A549 (cell line): ENCODE data around the gene RAX2.

Experiments used
- CBX8 ChIP-seq: fragments of 200-600 bp; sonication (generic); IDR thresholded peaks from 2 replicates; pipeline ENCODE4 v1.6.1; 2016
- CTCF ChIP-seq: fragments of >200 bp; sonication (Bioruptor Twin); formaldehyde crosslinking; IDR thresholded peaks from 3 replicates; pipeline ENCODE4 v1.5.1; 2016
- EP300 ChIP-seq, 2 experiments: fragments of >200 bp; sonication (Bioruptor Twin); formaldehyde crosslinking; IDR thresholded peaks; 2 replicates in 1 of 2; 3 replicates in 1 of 2; pipeline ENCODE4 v1.6.1; 2016 to 2017
- FOSL2 ChIP-seq, 2 experiments: fragments of 450-650 bp in 1 of 2; fragments of >200 bp in 1 of 2; sonication (Bioruptor Twin) in 1 of 2; formaldehyde crosslinking; IDR thresholded peaks; 2 replicates each; pipeline versions ENCODE4 v1.5.0 to v1.6.1; 2016 to 2020; ENCODE audit warnings: mild to moderate bottlenecking in 1 of 2, moderate library complexity in 1 of 2
- JUNB ChIP-seq: fragments of >200 bp; sonication (Bioruptor Twin); formaldehyde crosslinking; IDR thresholded peaks from 2 replicates; pipeline ENCODE4 v1.6.1; 2016
- MYC ChIP-seq: IDR thresholded peaks from 2 replicates; pipeline ENCODE4 v1.6.1; 2012; ENCODE audit warnings: mild to moderate bottlenecking, inconsistent platforms, low read length, improper control_type of control experiment, borderline replicate concordance
- NPAS2 ChIP-seq: fragments of 250-450 bp; sonication (Bioruptor Pico); IDR thresholded peaks from 2 replicates; pipeline ENCODE4 v1.8.0; 2022; ENCODE audit warnings: mild to moderate bottlenecking, moderate library complexity, borderline replicate concordance
- NR3C1 ChIP-seq: fragments of >200 bp; sonication (Bioruptor Twin); formaldehyde crosslinking; IDR thresholded peaks from 3 replicates; pipeline ENCODE4 v1.6.1; 2017
- PHF8 ChIP-seq: fragments of 200-600 bp; sonication (generic); IDR thresholded peaks from 2 replicates; pipeline ENCODE4 v1.6.1; 2016; ENCODE audit warnings: low read depth, mild to moderate bottlenecking, antibody characterized with exemption, moderate library complexity, borderline replicate concordance
- POLR2A ChIP-seq: IDR thresholded peaks from 2 replicates; pipeline ENCODE4 v1.6.1; 2012; ENCODE audit warnings: mild to moderate bottlenecking, low read length
- RAD21 ChIP-seq, 2 experiments: fragments of >200 bp in 1 of 2; sonication (Bioruptor Twin) in 1 of 2; formaldehyde crosslinking in 1 of 2; IDR thresholded peaks in 1 of 2; conservative IDR thresholded peaks in 1 of 2; 2 replicates in 1 of 2; 3 replicates in 1 of 2; pipeline ENCODE4 v1.6.1; 2012 to 2018; ENCODE audit warnings: inconsistent platforms in 1 of 2
- RFX5 ChIP-seq: fragments of 450-650 bp; IDR thresholded peaks from 2 replicates; pipeline ENCODE4 v1.7.1; 2014; ENCODE audit warnings: antibody characterized with exemption, mild to moderate bottlenecking, moderate library complexity
- TF ChIP-seq, protein P1 (sequence below): fragments of 200-600 bp; sonication (generic); IDR thresholded peaks from 2 replicates; pipeline ENCODE4 v1.6.1; 2016; ENCODE audit warnings: antibody characterized with exemption, mild to moderate bottlenecking, moderate library complexity

- TF ChIP-seq CTCF: no peak
- no peak for TF ChIP-seq CBX8
- TF ChIP-seq FOSL2 (IDR thresholded peaks at IDR 0.05): no peak
- TF ChIP-seq FOSL2 (CRISPR knock-in tag; IDR thresholded peaks at IDR 0.05): no peak
- no peak for TF ChIP-seq MYC
- no peak for TF ChIP-seq JUNB
- TF ChIP-seq PHF8: no peak
- TF ChIP-seq POLR2A: no peak
- TF ChIP-seq RFX5: no peak
- TF ChIP-seq NPAS2: no peak
- no peak for TF ChIP-seq EP300 (IDR thresholded peaks at IDR 0.05)
- no peak for TF ChIP-seq RAD21 (conservative IDR thresholded peaks at IDR 0.05 in 1 of 2, IDR thresholded peaks at IDR 0.05 in 1 of 2)
- TF ChIP-seq, protein P1, sequence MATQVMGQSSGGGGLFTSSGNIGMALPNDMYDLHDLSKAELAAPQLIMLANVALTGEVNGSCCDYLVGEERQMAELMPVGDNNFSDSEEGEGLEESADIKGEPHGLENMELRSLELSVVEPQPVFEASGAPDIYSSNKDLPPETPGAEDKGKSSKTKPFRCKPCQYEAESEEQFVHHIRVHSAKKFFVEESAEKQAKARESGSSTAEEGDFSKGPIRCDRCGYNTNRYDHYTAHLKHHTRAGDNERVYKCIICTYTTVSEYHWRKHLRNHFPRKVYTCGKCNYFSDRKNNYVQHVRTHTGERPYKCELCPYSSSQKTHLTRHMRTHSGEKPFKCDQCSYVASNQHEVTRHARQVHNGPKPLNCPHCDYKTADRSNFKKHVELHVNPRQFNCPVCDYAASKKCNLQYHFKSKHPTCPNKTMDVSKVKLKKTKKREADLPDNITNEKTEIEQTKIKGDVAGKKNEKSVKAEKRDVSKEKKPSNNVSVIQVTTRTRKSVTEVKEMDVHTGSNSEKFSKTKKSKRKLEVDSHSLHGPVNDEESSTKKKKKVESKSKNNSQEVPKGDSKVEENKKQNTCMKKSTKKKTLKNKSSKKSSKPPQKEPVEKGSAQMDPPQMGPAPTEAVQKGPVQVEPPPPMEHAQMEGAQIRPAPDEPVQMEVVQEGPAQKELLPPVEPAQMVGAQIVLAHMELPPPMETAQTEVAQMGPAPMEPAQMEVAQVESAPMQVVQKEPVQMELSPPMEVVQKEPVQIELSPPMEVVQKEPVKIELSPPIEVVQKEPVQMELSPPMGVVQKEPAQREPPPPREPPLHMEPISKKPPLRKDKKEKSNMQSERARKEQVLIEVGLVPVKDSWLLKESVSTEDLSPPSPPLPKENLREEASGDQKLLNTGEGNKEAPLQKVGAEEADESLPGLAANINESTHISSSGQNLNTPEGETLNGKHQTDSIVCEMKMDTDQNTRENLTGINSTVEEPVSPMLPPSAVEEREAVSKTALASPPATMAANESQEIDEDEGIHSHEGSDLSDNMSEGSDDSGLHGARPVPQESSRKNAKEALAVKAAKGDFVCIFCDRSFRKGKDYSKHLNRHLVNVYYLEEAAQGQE: no peak
- TF ChIP-seq NR3C1: no peak
Observed at GRCh38 chr19:3769494-3769893, 2.5 kb downstream of the RAX2 start.
